Measurements from ENCODE around the gene ABCA13. TPM values are rescaled to one million over a fixed set of nuclear protein-coding genes. Genes with fewer than 3 reads are reported as not detected.
"Not testable (repeated sequence)": the region's sequence is repeated elsewhere in the genome, so short reads cannot be mapped to it uniquely, and the experiment has no call there.

Gene ABCA13
- under 1 TPM in 2 of 3 donors, not detected in 1; 0.19 to 0.38 TPM for polyA plus RNA-seq

GRCh38 chr7:48171202-48171601 lies at the start of gene ABCA13:
ABCA13 (plus strand) TSS chr7:48171458; CDS start chr7:48171484, 26 bp downstream.
- WGBS, 3 donors, result 50 to 81% (median 60%) methylated on average over 4 of the region's 4 CpGs
- H3K27ac ChIP-seq (ENCODE audit: low read depth, low read length), result no peak within 1 kb of the TSS

- 90 to 94% (median 93%) methylated on average over 2 of the region's 2 CpGs for WGBS, 3 donors
Observed at GRCh38 chr7:48126037-48126436, 45.2 kb upstream of the ABCA13 start.

GRCh38 chr7:48130658-48131108 lies 40.6 kb upstream of the ABCA13 start:
- no peak overlapping the region for H3K27ac ChIP-seq (ENCODE audit: low read depth, low read length)

More at GRCh38 chr7:48126037-48126436, 45.2 kb upstream of the ABCA13 start:
- H3K27ac ChIP-seq (ENCODE audit: low read depth, low read length), result no peak overlapping the region

DNA sequence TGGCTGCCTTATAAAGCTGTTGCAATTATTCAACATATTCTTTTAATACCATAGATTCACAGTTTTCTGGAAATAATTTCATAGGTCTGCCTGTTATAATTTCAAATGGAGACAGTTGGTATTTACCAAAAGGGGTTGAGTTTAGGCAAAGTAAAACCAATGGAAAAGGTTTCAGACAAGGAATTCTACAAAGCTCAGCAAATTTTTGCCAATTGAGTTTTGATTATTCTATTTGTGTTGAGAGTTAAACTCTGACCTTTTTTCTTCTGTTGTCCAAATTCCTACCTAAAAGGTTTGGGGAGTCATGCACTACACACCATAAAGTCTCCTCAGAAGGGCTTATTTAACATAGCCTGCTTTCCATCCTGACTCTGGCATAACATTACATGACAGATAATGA lies 38.5 kb upstream of the ABCA13 start:
- no peak overlapping the region for H3K27ac ChIP-seq (ENCODE audit: low read depth, low read length)

GRCh38 chr7:48139459-48139858 lies 31.8 kb upstream of the ABCA13 start:
- no peak overlapping the region for H3K27ac ChIP-seq (ENCODE audit: low read depth, low read length)
- WGBS, 3 donors, result 44 to 77% (median 58%) methylated on average over 3 of the region's 3 CpGs

- 32 to 64% (median 61%) methylated on average over 7 of the region's 7 CpGs for WGBS, 3 donors
- H3K27ac ChIP-seq (ENCODE audit: low read depth, low read length), result no peak overlapping the region
Observed at GRCh38 chr7:48140001-48140681, 31.1 kb upstream of the ABCA13 start.

DNA sequence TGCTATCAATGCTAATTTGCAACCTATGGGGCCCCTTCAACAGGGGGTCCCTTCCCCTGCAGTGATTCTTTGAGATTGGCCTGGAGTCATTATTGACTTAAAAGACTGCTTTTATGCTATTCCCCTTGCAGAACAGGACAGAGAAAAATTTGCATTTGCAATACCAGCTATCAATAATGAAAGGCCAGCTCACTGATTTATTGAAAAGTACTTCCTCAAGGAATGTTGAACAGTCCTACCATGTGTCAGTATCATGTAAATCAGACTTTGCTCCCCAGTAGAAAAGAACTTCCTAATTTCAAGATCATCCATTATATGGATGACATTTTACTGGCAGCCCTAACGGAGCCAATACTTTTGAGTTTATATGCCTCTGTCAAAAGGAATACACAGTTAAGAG lies 29.7 kb upstream of the ABCA13 start:
- no peak overlapping the region for H3K27ac ChIP-seq (ENCODE audit: low read depth, low read length)
- 33 to 69% (median 59%) methylated on average over 1 of the region's 1 CpG for WGBS, 3 donors

DNA sequence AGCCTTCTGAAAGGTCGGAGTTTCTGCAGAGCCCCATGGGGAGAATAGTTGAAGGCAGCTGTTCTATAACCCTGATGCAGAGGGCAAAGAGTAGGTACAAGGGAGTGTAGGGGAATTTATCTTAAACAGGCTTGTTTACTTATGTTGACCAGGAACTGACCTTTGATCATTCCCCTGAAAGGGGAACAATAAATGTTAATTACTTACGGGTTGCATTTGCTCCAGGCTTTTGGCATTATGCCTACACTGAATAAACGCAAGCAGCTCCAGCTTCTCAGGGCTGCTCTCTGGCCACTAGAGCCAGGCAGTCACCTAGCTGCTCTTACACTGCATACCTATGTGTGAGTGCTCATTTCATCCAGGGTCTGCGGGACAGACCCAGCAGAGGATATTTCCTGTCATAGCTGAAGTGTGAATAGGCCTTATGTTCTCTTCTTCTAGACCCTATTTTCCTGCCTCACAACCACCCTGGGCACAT lies 26.9 kb upstream of the ABCA13 start:
- 33 to 61% (median 51%) methylated on average over 4 of the region's 4 CpGs for WGBS, 3 donors
- H3K27ac ChIP-seq (ENCODE audit: low read depth, low read length), result no peak overlapping the region

DNA sequence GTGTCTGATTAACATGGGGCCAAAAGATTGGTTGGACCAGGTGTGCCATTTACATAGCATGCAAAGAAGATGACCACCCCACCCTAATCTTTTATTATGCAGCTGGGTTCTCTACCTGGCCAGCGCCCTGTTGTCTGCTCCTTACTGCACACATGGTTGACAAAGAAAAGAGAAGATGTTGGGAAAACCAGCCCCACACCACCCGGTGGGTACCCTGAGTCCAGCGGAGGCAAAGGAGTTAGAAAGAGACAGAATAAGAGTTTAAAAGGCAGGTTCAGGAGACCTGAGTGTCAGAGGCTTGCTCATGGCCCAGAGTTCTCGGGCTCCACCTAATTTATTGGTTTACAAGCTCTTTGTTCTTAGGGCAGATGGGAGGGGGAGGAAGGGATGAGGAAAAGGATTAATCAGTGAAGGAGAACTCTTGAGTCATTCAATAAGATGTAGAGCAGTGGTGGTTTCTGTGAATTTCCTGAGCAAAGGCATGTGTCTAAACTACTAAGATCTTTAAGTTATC lies 24.1 kb upstream of the ABCA13 start:
- whole genome bisulfite sequencing, 3 donors, result 80 to 87% (median 85%) methylated on average over 4 of the region's 4 CpGs
- H3K27ac ChIP-seq (ENCODE audit: low read depth, low read length), result no peak overlapping the region

- 28 to 75% (median 71%) methylated on average over 7 of the region's 7 CpGs for WGBS, 3 donors
- not testable (repeated sequence) for H3K27ac ChIP-seq (ENCODE audit: low read depth, low read length)
Observed at GRCh38 chr7:48147690-48148089, 23.6 kb upstream of the ABCA13 start.

DNA sequence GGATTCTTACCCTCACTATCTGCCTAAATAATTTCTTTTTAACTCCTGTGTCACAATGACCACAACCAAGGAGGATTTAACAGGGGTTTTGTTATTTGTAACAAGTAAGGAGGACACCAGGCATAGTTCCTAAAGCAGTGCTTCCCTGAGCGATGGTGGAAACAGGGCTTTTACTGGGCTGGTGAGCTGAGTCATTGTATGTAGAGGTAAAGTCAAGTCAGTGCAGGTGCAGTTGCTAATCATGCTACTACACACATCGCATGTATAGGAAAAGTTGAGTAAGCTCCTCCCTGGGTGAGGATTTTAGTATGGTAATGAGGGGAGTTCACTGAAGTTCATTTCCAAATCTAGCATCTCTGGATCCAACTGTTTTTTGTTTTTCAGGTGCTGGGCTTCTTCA lies 22.9 kb upstream of the ABCA13 start:
- no peak overlapping the region for H3K27ac ChIP-seq (ENCODE audit: low read depth, low read length)
- WGBS, 3 donors, result 90 to 95% (median 92%) methylated on average over 2 of the region's 2 CpGs

- no peak overlapping the region for H3K27ac ChIP-seq (ENCODE audit: low read depth, low read length)
Observed at GRCh38 chr7:48149058-48149457, 22.2 kb upstream of the ABCA13 start.

- 92 to 94% (median 94%) methylated on average over 3 of the region's 3 CpGs for WGBS, 3 donors
Observed at GRCh38 chr7:48150086-48150485, 21.2 kb upstream of the ABCA13 start.

GRCh38 chr7:48154792-48155413 lies 16.4 kb upstream of the ABCA13 start:
- 72 to 90% (median 89%) methylated on average over 8 of the region's 8 CpGs for WGBS, 3 donors
- no peak overlapping the region for H3K27ac ChIP-seq (ENCODE audit: low read depth, low read length)

More at GRCh38 chr7:48150086-48150485, 21.2 kb upstream of the ABCA13 start:
- H3K27ac ChIP-seq (ENCODE audit: low read depth, low read length), result no peak overlapping the region

DNA sequence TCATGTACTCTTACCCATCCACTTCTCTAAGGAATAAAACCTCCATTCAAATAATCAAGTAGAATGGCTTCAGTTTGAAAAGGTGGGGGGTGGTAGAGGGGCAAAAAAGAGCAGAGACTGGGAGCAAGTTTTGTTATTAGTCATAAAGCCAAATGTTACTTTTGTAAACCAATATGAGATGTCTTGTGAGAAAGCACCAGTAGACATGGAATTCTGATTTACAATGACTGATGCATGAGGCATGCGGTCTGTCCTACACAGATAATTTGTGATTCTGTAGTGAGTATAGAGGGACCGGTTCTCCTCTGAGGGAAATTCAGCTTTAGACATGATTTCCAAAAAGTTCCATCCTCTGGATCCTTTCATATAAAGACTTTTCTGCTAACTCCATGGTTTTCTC lies 12.9 kb upstream of the ABCA13 start:
- no peak overlapping the region for H3K27ac ChIP-seq (ENCODE audit: low read depth, low read length)
- WGBS, 3 donors, result 88 to 98% (median 94%) methylated on average over 2 of the region's 2 CpGs

GRCh38 chr7:48161407-48162125 lies 9.7 kb upstream of the ABCA13 start:
- H3K27ac ChIP-seq (ENCODE audit: low read depth, low read length), result no peak overlapping the region
- WGBS, 3 donors, result 92 to 96% (median 93%) methylated on average over 1 of the region's 1 CpG

- WGBS, 3 donors, result 57 to 84% (median 84%) methylated on average over 2 of the region's 2 CpGs
- H3K27ac ChIP-seq (ENCODE audit: low read depth, low read length), result no peak overlapping the region
Observed at GRCh38 chr7:48165157-48165556, 6.1 kb upstream of the ABCA13 start.

DNA sequence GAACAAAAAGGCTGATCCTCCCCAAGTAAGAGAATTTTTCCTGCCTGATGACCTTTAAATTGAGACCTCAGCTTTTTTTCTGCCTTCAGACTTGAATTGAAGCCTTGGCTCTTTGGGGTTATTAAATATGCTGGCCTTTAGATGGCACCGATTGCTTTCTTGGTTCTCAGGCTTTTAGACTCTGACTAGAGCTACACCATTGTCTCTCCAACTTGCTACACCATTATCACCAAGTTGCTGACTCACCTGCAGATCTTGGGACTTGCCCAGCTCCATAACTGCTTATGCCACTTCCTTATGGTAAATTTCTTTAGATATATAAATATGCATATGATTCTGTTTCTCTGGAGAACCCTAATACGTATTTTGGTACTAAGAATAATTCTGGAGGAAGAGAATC lies 3.1 kb upstream of the ABCA13 start:
- WGBS, 3 donors, result 55 to 66% (median 65%) methylated on average over 2 of the region's 2 CpGs
- H3K27ac ChIP-seq (ENCODE audit: low read depth, low read length), result no peak overlapping the region

DNA sequence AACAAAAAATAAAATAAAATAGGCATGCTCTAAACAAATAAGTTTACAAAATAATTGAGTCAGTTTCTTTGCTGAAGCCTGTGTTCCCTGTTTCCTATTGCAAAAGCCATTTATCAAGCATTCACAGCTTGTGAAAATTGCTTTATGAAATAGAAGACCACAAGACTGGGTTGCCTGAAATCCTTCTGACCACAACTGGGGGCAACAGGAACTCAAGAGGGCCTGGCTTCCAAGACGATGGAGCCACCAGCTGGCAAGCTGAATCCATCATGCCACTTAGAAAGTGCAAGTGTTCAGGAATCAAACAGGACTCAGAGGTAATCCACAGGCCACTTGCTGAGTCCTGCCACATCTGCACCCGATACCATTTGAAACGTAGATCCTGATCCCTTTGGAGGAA lies 752 bp upstream of the ABCA13 start:
- H3K27ac ChIP-seq (ENCODE audit: low read depth, low read length), result no peak overlapping the region
- 44 to 65% (median 53%) methylated on average over 3 of the region's 3 CpGs for WGBS, 3 donors

All from adipose tissue (tissue), 3 donors.